Stomach (tissue), 9 donors: ENCODE results near the gene KDM2B. TPM values are rescaled to one million over a fixed set of nuclear protein-coding genes. Genes with fewer than 3 reads are reported as not detected.

Experiments used
- DNase-seq, 2 donors: peaks; one replicate each; pipeline versions ENCODE4 v3.0.0 to v3.0.0-alpha.2; 2013 to 2019
- H3K27ac ChIP-seq, 5 donors: fragments of 200-600 bp in 4 of 5; sonication (generic) in 4 of 5; one replicate each; pipeline ENCODE4 v1.5.1; 2013 to 2019; ENCODE audit warnings: mild to moderate bottlenecking in 1 of 5, moderate library complexity in 1 of 5
- H3K27me3 ChIP-seq, 3 donors: fragments of 200-600 bp; sonication (generic); one replicate each; pipeline ENCODE4 v1.5.1; 2017 to 2019; ENCODE audit warnings: mixed run types in 1 of 3
- H3K36me3 ChIP-seq, 4 donors: fragments of 200-600 bp; sonication (generic); 1 replicate in 3 of 4; 2 replicates in 1 of 4; pipeline ENCODE4 v1.5.1; 2016 to 2019
- H3K4me1 ChIP-seq, 4 donors: fragments of 200-600 bp; sonication (generic); one replicate each; pipeline ENCODE4 v1.5.1; 2016 to 2019
- H3K4me3 ChIP-seq, 4 donors: fragments of 200-600 bp; sonication (generic) in 3 of 4; one replicate each; pipeline ENCODE4 v1.5.1; 2016 to 2019; ENCODE audit warnings: mild to moderate bottlenecking in 1 of 4
- H3K9me3 ChIP-seq, 4 donors: fragments of 200-600 bp; sonication (generic); one replicate each; pipeline ENCODE4 v1.5.1; 2016 to 2019
- CTCF ChIP-seq, 7 experiments: fragments of 450-650 bp in 4 of 7; fragments of 200-600 bp in 3 of 7; sonication (generic) in 3 of 7; IDR thresholded peaks; one replicate each; pipeline ENCODE4 v1.5.1; 2016 to 2019; ENCODE audit warnings: antibody characterized with exemption in 7 of 7, control low read depth in 2 of 7, mild to moderate bottlenecking in 1 of 7
- EP300 ChIP-seq: sonication (generic); formaldehyde crosslinking; IDR thresholded peaks from one replicate; pipeline ENCODE4 v1.6.1; 2017; ENCODE audit warnings: antibody characterized with exemption
- POLR2A ChIP-seq, 4 donors: fragments of 450-650 bp; IDR thresholded peaks; one replicate each; pipeline ENCODE4 v1.6.1; 2016; ENCODE audit warnings: antibody characterized with exemption in 4 of 4, control low read depth in 2 of 4, mild to moderate bottlenecking in 1 of 4, moderate library complexity in 1 of 4
- POLR2AphosphoS5 ChIP-seq, 3 donors: sonication (generic); formaldehyde crosslinking; IDR thresholded peaks; one replicate each; pipeline ENCODE4 v1.6.1; 2016; ENCODE audit warnings: antibody characterized with exemption in 3 of 3
- WGBS, 5 donors: extraction: QIAGEN DNeasy Blood & Tissue Kit in 3 of 5; methylation state at CpG; one replicate each; pipeline versions ENCODE4 v1.1.5 to v1.1.7; 2013 to 2018; 5-methylcytosine and 5-hydroxymethylcytosine counted together
- intact Hi-C: fragments of 100-400 bp; cut with DNase I; formaldehyde crosslinking; loops from one replicate; pipeline ENCODE4 v1.15.1; 2023; ENCODE audit warnings: low total_unique reads
- polyA plus RNA-seq, 3 donors: library from polyadenylated mRNA; stranded (reverse); fragments of 200-250 nt; gene quantifications; one replicate each; pipeline ENCODE4 v1.2.3, GENCODE V29; 2013
- total RNA-seq, 5 donors: library from RNA; depleted of rRNA; stranded (reverse); fragments of >200 nt; gene quantifications; one replicate each; pipeline versions ENCODE4 v1.1.0 to v1.2.3, GENCODE V29; 2014 to 2016
- donor health status: healthy with polysubstance abuse.
- donor health status: Bipolar disorder and iron deficiency.
- donor health status: healthy.

The KDM2B gene
- total and polyA plus RNA-seq, 8 donors: 5.8 to 72.8 (median 11.7) TPM

DNA sequence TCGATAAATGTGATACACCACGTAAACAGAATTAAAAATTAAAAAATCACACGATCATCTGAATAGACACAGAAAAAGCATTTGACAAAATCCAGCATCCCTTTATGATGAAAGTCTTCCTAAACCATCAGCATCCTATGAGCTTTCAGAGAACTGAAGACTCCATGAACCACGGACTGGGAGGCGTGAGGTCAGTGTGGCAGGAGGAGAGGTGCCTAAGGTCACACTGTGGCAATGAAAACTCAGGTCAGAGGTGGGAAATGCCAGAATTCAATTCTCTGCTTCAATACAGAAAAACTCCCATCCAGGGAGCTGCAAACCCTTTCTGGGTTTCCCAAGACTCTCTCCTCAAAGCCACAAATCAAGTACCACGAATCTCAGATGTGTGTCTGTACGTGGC, 51.6 kb downstream of the KDM2B start:
- TF ChIP-seq POLR2AphosphoS5 (IDR thresholded peaks at IDR 0.05) (no peak), POLR2A (IDR thresholded peaks at IDR 0.05) (no peak), CTCF (IDR thresholded peaks at IDR 0.05) (no peak)
- Histone ChIP-seq H3K27me3 (no peaks in the 10 kb centered on the region), H3K27ac (no peak overlapping the region), H3K4me3 (no peak overlapping the region), H3K36me3 (peaks cover 0 to 46% (median 18%) of the 10 kb centered on the region in 4 donors), H3K4me1 (peaks cover 22 to 32% (median 27%) of the 10 kb centered on the region in 4 donors), H3K9me3 (no peaks in the 10 kb centered on the region)
- no peak for DNase-seq
- intact Hi-C loops: no loop called here
- 90 to 96% (median 91%) methylated on average over 7 of the region's 7 CpGs for WGBS, 5 donors

GRCh38 chr12:121525411-121525810, 55.4 kb downstream of the KDM2B start:
- H3K27me3 ChIP-seq: no peaks in the 10 kb centered on the region
- intact Hi-C loops: no loop called here

DNA sequence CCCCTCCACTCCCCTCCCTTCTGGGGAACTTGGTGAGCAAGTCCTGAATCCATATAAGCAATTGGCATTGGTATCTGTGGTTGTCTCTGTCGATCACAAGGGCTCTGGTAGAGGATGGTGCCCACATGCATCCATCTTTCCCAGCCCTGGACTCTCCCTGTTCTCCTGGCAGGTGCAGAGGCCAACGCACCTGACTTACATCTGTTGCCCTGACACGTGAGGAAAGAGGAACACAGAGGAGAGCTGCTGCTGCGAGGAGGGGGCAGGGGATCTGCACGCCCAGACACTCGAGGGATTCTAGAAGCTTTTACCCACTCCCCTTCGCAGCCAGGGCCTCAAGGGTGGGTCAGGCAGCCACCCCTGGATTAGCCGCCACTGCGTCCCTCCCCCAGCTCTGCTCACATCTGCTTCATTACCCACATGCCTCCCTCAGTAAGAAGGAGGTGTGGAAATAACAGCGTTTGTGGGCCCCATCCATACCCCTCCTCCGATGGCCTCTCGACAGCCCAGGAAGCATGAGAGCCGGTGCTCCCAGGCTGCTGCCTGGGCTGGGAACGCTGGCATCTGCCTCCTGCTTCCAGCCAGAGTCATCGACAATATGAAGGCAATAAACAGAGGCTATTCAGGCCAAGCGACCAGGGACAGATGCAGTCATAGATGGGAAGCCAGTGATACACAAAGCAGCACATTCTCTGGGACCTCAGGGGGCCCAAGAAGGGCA, 56.5 kb downstream of the KDM2B start:
- intact Hi-C loops: no loop called here
- no peaks in the 10 kb centered on the region for H3K9me3 ChIP-seq
- no peaks in the 10 kb centered on the region for H3K27me3 ChIP-seq
- no peak overlapping the region for H3K4me3 ChIP-seq
- DNase-seq: peak in 1 of 2 donors; percentile 50
- H3K36me3 ChIP-seq: peaks cover 0 to 51% (median 35%) of the 10 kb centered on the region in 4 donors
- no peak overlapping the region for H3K27ac ChIP-seq
- H3K4me1 ChIP-seq: no peaks in the 10 kb centered on the region
- TF ChIP-seq POLR2A (IDR thresholded peaks at IDR 0.05): no peak
- no peak for TF ChIP-seq EP300
- no peak for TF ChIP-seq POLR2AphosphoS5 (IDR thresholded peaks at IDR 0.05)
- TF ChIP-seq CTCF (IDR thresholded peaks at IDR 0.05): no peak
- 73 to 83% (median 77%) methylated on average over 15 to 16 of the region's 16 CpGs for WGBS, 5 donors

More at GRCh38 chr12:121525411-121525810, 55.4 kb downstream of the KDM2B start:
- no peak for DNase-seq
- Histone ChIP-seq H3K9me3 (no peaks in the 10 kb centered on the region), H3K4me3 (no peak overlapping the region), H3K36me3 (peaks cover 0 to 43% (median 28%) of the 10 kb centered on the region in 4 donors), H3K4me1 (peaks cover 3 to 4% (median 3%) of the 10 kb centered on the region in 4 donors), H3K27ac (no peak overlapping the region)
- WGBS, 5 donors: 94 to 98% (median 96%) methylated on average over 8 of the region's 8 CpGs
- TF ChIP-seq POLR2AphosphoS5 (IDR thresholded peaks at IDR 0.05) (no peak), POLR2A (IDR thresholded peaks at IDR 0.05) (no peak), EP300 (no peak), CTCF (IDR thresholded peaks at IDR 0.05) (no peak)

DNA sequence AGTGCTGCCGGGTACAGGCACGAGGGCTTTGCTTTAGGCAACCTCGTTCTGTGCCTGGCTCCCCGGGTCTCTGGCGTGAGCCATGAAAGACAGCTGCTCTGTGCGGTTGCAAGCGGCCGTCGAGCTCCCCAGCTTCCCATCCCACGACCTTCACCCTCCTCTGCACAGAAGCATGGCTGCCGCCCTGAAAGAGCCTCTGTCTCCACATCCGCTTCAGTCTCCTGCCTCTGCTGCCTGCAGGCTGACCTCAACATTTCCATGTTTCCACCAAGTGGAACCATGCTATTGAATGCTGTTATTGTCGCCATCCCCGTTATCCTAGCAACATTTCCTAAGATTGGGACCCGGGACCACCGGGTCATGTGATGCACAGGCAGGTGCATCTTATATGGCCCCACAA, 57.1 kb downstream of the KDM2B start:
- Histone ChIP-seq H3K36me3 (peaks cover 3 to 57% (median 41%) of the 10 kb centered on the region in 4 donors), H3K9me3 (no peaks in the 10 kb centered on the region), H3K27ac (no peak overlapping the region), H3K4me1 (no peaks in the 10 kb centered on the region), H3K27me3 (no peaks in the 10 kb centered on the region), H3K4me3 (peak overlapping the region in 1 of 4 donors; percentile 7)
- TF ChIP-seq EP300 (no peak), POLR2A (IDR thresholded peaks at IDR 0.05) (no peak), POLR2AphosphoS5 (IDR thresholded peaks at IDR 0.05) (no peak), CTCF (IDR thresholded peaks at IDR 0.05) (no peak)
- intact Hi-C loops: no loop called here
- DNase-seq: peak in 1 of 2 donors; percentile 37
- WGBS, 5 donors: 80 to 90% (median 88%) methylated on average over 16 of the region's 16 CpGs
